ENCODE results near the gene KMT2A.
A peak's percentile ranks its signal among the peaks of the same experiment; 100 is the strongest.

KMT2A gene

GRCh38 chr11:118530180-118530682 is 93.9 kb downstream of the KMT2A start:
- H3K4me2 ChIP-seq (ENCODE audit: low read depth, low read length, poor library complexity, severe bottlenecking) = peak overlapping the region; percentile 81
- 0 out of 2 replicates have a peak, but pooled peaks cover 3% of the 10 kb centered on the region for H3F3A ChIP-seq (ENCODE audit: low read depth)
- H3K27me3 ChIP-seq (ENCODE audit: insufficient read depth, low read length, poor library complexity, severe bottlenecking) = no peaks in the 10 kb centered on the region
- H3K9me2 ChIP-seq (replicated peaks; ENCODE audit: low read depth, low read length) = no peaks in the 10 kb centered on the region
- H3K36me3 ChIP-seq (ENCODE audit: insufficient read depth, low read length) = peaks cover 2% of the 10 kb centered on the region; the same call in 1 of the 2 replicates
- peaks cover 17% of the 10 kb centered on the region for H3K4me1 ChIP-seq (ENCODE audit: insufficient read depth, low read length, poor library complexity, severe bottlenecking)
- TF ChIP-seq CTCF (conservative IDR thresholded peaks at IDR 0.05; ENCODE audit: low read length) (no peak), EZH2phosphoT487 (IDR thresholded peaks at IDR 0.05; ENCODE audit: borderline replicate concordance) (no peak)
- peaks cover 12% of the 10 kb centered on the region; the same call in 1 of the 2 replicates for H3K79me2 ChIP-seq (ENCODE audit: insufficient read depth, low read length)
- no peaks in the 10 kb centered on the region for H4K20me1 ChIP-seq (ENCODE audit: insufficient read depth, low read length, poor library complexity, severe bottlenecking)
- H3K9me3 ChIP-seq (ENCODE audit: insufficient read depth, low read depth, low read length) = no peaks in the 10 kb centered on the region
- peak overlapping the region; percentile 97 for H3K4me3 ChIP-seq (ENCODE audit: low read length, poor library complexity, severe bottlenecking)
- H2AFZ ChIP-seq (ENCODE audit: low read length) = peak overlapping the region; percentile 93
- H3K9ac ChIP-seq (ENCODE audit: low read depth, low read length, poor library complexity, severe bottlenecking) = peak overlapping the region; percentile 63

GRCh38 chr11:118530683-118531596 is 94.6 kb downstream of the KMT2A start, which contains the start of gene TMEM25:
Gene TMEM25, plus strand, starts transcription at chr11:118531192. Its CDS starts 610 bp downstream, at chr11:118531802.
- peak within 1 kb of the TSS; percentile 81 for H3K4me2 ChIP-seq (ENCODE audit: low read depth, low read length, poor library complexity, severe bottlenecking)
- H3K27me3 ChIP-seq (ENCODE audit: insufficient read depth, low read length, poor library complexity, severe bottlenecking) = no peaks in the 10 kb centered on the region
- H2AFZ ChIP-seq (ENCODE audit: low read length) = peak within 1 kb of the TSS; percentile 93
- TF ChIP-seq CTCF (conservative IDR thresholded peaks at IDR 0.05; ENCODE audit: low read length) (no peak), EZH2phosphoT487 (IDR thresholded peaks at IDR 0.05; ENCODE audit: borderline replicate concordance) (no peak)
- no peaks in the 10 kb centered on the region for H4K20me1 ChIP-seq (ENCODE audit: insufficient read depth, low read length, poor library complexity, severe bottlenecking)
- H3K4me1 ChIP-seq (ENCODE audit: insufficient read depth, low read length, poor library complexity, severe bottlenecking) = peaks cover 17% of the 10 kb centered on the region
- no peaks in the 10 kb centered on the region for H3K9me2 ChIP-seq (replicated peaks; ENCODE audit: low read depth, low read length)
- H3F3A ChIP-seq (ENCODE audit: low read depth) = 0 out of 2 replicates have a peak, but pooled peaks cover 3% of the 10 kb centered on the region
- H3K9ac ChIP-seq (ENCODE audit: low read depth, low read length, poor library complexity, severe bottlenecking) = peak within 1 kb of the TSS; percentile 63
- no peaks in the 10 kb centered on the region for H3K36me3 ChIP-seq (ENCODE audit: insufficient read depth, low read length)
- peaks cover 12% of the 10 kb centered on the region; the same call in 1 of the 2 replicates for H3K79me2 ChIP-seq (ENCODE audit: insufficient read depth, low read length)
- H3K9me3 ChIP-seq (ENCODE audit: insufficient read depth, low read depth, low read length) = no peaks in the 10 kb centered on the region
- H3K4me3 ChIP-seq (ENCODE audit: low read length, poor library complexity, severe bottlenecking) = peak within 1 kb of the TSS; percentile 97

- Histone ChIP-seq H3K9ac (ENCODE audit: low read depth, low read length, poor library complexity, severe bottlenecking) (peak overlapping the region; percentile 63), H3K79me2 (ENCODE audit: insufficient read depth, low read length) (peaks cover 12% of the 10 kb centered on the region; the same call in 1 of the 2 replicates), H3K4me3 (ENCODE audit: low read length, poor library complexity, severe bottlenecking) (peak overlapping the region; percentile 97), H3K36me3 (ENCODE audit: insufficient read depth, low read length) (no peaks in the 10 kb centered on the region), H3F3A (ENCODE audit: low read depth) (no peaks in the 10 kb centered on the region), H3K9me2 (replicated peaks; ENCODE audit: low read depth, low read length) (no peaks in the 10 kb centered on the region), H3K9me3 (ENCODE audit: insufficient read depth, low read depth, low read length) (no peaks in the 10 kb centered on the region), H3K4me2 (ENCODE audit: low read depth, low read length, poor library complexity, severe bottlenecking) (peak overlapping the region; percentile 81), H2AFZ (ENCODE audit: low read length) (peak overlapping the region; percentile 93), H3K4me1 (ENCODE audit: insufficient read depth, low read length, poor library complexity, severe bottlenecking) (peaks cover 17% of the 10 kb centered on the region), H3K27me3 (ENCODE audit: insufficient read depth, low read length, poor library complexity, severe bottlenecking) (no peaks in the 10 kb centered on the region), H4K20me1 (ENCODE audit: insufficient read depth, low read length, poor library complexity, severe bottlenecking) (no peaks in the 10 kb centered on the region)
- TF ChIP-seq EZH2phosphoT487 (IDR thresholded peaks at IDR 0.05; ENCODE audit: borderline replicate concordance) (no peak), CTCF (conservative IDR thresholded peaks at IDR 0.05; ENCODE audit: low read length) (no peak)
Measured at GRCh38 chr11:118531597-118532084, 95.3 kb downstream of the KMT2A start.

All from Loucy (cell line).